GM18502 (cell line): ENCODE results near the gene STX5.
"Not testable (repeated sequence)": the region's sequence is repeated elsewhere in the genome, so short reads cannot be mapped to it uniquely, and the experiment has no call there.

ENCODE experiments used
- ATAC-seq: cut with Tn5 transposase; IDR thresholded peaks from one replicate; pipeline ENCODE4 v1.9.1; 2021; ENCODE audit warnings: mild to moderate bottlenecking; ENCODE audit not compliant: unreplicated experiment, poor library complexity

STX5 gene

DNA sequence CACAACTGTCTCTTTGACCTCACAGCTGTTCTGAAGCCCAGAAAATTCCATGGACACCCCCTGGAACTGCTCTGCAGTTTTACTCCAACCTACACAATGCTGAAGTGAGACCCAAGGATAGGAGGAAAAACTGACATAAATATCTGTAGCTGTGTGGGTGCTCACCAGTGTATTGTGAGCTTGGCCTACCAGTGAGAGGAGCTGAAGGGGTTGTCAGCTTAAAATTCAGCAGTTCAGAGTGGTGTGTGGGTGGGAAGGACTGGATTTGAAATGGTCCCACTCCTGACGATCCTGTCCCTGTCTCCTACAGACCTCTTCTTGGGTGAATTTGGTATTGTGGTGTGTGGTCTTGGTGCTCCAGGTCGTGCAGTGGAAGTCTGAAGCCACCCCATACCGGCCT is 42.3 kb downstream of the STX5 start:
- no peak for ATAC-seq

DNA sequence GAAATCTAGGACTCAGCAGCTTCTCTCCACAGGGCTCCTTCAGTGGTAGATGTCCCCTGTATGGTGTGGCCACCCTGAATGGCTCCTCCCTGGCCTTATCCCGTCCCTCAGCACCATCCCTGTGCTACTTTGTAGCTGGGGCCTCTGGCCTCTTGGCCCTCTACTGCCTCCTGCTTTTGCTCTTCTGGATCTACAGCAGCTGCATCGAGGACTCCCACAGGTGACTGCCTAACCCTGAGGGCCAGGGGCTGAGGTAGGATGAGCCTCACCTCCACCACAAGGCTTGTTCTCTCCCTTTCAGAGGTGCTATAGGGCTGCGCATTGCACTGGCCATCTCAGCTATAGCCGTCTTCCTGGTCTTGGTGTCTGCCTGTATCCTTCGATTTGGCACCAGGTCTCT is 42.9 kb downstream of the STX5 start:
- no peak for ATAC-seq

DNA sequence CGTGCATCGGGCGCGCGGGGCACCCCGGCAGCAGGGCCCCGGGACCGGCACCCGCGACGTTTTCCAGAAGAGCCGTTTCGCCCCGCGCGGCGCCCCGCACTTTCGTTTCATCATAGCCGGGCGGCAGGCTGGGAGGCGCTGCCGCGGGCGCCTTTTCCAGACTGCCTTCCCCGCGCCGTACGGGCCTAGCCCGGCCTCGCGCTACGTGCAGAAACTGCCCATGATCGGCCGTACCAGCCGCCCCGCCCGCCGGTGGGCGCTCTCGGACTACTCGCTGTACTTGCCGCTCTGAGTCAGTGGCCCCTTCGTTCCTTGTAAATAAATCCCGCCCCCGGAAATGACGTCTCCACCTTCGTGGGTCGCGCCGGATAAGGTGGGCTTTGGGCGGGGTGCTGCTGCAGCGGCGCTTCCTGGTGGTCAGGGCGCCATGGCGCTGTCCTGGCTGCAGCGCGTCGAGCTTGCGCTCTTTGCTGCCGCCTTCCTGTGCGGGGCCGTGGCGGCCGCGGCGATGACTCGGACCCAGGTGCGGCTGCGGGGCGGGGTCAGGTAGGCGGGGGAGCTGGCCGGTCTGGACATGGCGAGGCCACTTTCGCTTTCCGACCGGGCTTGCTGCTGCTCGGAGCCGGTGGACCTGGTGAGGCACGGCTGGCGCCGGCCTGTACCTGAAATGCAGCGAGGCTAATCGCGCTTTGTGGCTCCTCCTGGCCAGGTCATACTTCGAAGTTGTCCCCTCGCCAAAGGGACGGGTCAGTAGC is 44.7 kb downstream of the STX5 start, which contains the start of gene TMEM179B:
TMEM179B (plus strand) TSS at position 398 of the 755 bp plus-strand sequence; CDS start at position 428, 30 bp downstream.
- ATAC-seq, result peak; percentile 71

DNA sequence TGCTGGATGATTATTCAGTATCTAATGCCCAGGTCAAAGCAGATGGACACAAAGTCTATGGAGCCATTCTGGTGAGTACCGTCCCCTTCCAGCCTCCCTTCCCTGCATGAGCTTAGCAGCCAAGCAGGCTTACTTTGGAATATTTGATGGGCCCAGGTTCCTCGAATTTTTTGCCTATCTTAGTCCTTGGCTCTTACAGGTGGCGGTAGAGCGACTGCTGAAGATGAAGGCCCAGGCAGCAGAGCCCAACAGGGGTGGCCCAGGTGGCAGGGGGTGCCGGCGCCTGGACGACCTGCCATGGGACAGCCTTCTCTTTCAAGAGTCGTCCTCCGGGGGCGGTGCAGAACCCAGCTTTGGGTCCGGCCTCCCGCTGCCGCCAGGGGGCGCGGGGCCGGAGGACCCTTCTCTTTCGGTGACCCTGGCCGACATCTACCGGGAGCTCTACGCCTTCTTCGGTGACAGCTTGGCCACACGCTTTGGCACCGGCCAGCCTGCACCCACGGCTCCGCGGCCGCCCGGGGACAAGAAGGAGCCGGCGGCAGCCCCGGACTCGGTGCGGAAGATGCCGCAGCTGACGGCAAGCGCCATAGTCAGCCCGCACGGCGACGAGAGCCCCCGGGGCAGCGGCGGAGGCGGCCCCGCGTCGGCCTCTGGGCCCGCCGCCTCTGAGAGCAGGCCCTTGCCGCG is 45.4 kb downstream of the STX5 start:
- ATAC-seq, result peak; percentile 67

DNA sequence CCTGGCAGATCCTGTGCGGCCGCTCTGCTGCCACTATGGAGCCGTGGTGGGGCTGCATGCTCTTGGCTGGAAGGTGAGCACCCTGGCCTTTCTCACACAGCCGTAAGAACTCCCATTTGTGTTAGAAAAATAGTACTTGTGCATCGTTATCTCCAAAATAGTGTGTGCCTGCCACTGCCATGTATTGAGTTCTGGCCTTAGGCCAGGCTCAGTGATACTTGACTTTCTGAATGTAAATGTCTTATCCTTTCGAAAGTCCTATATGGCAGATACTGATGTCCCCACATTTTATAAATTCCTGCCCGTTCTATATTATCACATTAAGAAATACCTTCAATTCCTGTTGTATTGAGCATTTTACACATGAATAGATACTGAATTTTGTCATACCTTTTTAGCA is 49.1 kb downstream of the STX5 start:
- ATAC-seq, result no peak

DNA sequence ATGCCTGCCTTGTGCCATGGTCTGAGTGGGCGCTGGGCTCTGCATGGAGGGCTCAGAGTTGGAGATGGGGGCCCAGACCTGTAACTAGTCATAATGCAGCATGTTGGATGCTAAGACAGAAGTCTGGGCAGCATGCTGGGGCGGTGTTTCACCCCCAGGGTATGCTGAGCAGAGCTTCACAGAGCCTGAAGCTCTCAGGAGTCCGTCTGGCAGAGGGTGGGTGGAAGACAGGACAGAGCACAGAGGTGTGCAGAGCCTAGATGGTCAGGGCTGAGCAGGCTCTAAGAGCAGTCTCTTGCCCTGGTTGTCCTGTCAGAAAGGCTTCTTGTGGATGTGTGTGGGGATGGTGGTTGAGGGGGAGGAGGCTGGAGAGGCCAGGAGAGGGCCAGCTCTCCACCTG is 53.4 kb downstream of the STX5 start:
- no peak for ATAC-seq

DNA sequence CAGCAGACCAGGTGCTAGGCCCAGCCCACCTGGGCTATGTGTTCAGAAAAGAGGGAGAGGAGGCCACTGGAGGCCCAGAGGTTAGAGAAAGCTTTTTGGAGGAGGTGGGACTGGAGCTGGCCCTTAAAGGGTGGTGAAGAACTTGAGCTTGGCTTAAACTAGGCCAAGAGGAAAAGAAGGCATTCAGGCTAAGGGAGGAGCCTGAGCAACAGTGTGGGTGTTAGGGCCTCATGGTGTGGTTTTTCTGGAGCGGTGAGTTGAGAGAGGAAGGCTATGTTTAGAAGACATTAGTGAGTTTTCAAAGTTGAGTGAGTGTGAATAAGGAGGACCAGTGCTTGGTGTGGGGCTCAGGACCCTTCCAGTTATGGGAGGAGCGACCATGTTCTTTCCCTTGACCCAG is 54.5 kb downstream of the STX5 start:
- ATAC-seq, result no peak

DNA sequence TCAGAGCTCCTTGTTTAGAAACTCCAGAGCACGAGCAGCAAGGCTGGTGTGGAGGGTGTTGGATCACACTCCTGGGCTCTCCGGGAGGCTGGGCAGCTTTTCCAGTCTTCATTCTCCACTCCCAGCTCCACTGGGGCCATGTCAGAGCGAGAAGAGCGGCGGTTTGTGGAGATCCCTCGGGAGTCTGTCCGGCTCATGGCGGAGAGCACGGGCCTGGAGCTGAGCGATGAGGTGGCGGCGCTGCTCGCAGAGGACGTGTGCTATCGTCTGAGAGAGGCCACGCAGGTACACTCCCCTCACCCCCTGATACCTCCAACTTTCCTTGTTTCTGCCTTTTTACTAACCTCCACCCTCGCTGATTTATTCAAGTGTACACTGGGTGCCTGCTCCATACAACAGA is 56.2 kb downstream of the STX5 start:
- no peak for ATAC-seq

DNA sequence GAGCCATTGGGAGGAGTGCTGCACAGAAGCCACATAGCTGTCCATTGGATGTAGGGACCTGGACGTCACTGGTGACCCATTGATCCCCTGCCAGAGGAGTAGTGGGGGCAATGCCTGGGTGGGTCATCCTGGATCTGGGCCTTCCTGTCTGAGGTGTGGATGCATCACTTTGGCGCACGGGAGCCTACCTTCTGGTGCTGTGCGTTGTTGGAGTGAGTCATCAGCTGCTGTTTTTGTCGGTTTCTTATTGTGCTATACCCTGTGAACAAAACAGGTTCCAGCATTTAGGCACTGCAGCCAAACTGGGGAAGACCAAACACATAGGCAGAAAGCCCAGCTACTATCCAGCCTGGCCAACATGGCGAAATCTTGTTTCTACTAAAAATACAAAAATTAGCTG is 57.4 kb downstream of the STX5 start:
- ATAC-seq, result no peak

DNA sequence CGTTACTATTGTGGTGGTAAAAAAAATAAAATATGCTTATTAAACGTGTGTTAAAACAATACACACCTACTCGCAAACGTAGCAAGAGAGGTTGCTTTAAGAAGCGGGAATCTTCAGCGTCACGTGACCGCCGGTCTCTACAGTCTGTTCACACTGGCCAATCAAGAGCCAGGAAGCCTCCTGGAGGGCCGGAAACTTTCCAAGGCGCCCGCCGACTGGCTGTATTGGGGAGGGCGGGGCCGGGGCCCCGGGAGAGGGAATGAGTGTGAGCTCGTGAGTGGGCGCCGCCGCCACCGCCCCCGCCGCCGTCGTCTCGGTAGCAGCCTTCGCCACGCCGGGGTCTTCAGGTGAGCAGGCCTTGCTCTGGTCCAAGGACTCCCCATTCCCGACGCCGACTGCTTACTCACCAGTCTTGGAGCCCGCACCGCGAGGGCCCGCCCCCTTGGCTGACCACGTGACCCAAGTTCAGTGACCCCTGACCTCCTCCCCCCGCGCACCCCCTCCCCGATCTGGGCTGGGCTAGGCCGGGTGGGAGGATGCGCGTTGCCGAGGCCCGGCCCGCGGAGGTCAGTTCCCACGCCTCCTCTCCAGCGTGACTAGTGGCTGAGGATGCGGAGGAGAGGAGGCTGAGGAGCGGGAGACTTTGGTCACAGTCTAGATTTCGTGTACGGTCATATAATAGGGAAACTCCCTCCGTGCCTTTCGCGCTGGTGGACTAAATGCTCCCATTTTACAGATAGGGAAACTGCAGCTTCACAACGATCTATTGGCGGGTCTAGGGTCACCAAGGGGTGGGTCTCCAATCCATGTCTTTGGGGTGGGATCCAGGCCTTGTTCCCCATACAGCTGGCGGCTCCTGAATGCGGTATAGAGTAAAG is 60.5 kb downstream of the STX5 start, which contains the start of gene TAF6L:
TAF6L (plus strand) TSS at position 253 of the 878 bp plus-strand sequence. CDS start 4,388 bp downstream, outside the sequence.
- peak; percentile 80 for ATAC-seq

DNA sequence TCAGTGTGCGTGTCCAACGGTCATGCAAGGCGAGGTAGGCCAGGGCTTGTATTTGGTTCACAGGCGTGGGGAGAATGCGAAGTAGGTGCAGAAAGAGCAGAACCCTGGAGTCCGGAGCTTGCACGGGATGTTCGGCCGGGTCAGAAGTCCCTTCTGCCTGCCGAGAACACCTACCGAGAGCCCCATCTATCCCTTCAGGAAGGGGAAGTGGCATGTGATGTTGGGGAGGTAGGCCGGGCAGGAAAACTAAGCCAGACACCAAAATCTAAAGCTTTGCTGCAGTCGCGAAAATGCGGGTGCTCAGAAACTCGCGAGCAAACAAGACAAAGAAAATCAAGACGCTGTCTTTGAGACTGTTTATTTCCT is 61.1 kb downstream of the STX5 start:
- no peak for ATAC-seq

DNA sequence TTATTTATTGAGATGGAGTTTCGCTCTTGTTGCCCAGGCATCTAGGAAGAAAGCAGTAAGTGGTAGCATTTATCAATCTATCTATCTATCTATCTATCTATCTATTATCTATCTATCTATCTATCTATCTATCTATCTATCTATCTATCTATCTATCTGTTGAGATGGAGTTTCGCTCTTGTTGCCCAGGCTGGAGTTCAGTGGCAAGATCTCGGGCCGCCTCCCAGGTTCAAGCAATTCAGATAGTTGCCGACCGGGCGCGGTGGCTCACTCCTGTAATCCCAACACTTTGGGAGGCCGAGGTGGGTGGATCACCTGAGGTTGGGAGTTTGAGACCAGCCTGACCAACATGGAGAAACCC is 71.0 kb downstream of the STX5 start:
- ATAC-seq, result not testable (repeated sequence)

DNA sequence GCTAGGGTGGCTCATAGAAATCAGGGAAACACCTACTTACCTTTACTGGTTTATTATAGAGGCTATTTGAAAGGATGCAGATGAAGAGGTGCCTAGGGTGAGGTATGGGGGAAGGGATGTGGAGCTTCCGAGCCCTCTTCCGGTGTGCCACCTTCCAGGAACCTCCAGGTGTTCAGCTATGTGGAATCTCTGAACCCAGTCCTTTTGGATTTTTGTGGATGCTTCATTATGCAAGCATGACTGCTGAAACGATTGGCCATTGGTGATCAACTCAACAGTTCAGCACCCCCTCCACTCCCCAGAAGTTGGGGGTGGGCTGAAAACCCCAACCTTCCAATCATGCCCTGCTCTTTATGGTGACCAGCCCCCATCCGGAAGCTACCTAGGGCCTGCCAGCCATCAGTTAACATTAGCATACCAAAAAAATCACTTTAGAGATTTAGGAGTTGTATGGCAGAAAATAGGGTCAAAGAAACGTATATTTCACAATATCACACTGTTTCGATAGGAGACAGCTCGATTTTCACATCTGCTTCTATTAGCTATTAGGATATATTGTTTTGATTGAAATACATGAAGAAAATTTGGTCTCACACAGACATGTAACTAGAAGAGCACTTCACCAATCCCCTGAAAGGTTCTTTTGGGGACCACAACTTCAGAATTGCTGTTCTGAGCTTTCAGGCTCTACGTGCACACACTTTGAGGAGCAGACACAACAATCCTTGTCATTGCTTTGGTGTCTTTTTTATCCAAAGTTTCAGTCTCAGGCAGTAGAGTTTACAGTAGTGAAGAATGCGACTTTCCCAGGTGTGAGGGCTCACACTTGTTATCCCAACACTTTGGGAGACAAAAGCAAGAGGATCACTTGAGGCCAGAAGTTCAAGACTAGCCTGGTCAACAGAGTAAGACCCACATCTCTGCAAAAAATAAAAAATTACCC is 73.7 kb downstream of the STX5 start:
- ATAC-seq, result no peak
